WTC11 (cell line): ENCODE data around the gene PTPN21.

Source experiments
- CREB1 ChIP-seq: sonication (generic); formaldehyde crosslinking; IDR thresholded peaks from 2 replicates; pipeline ENCODE4 v1.8.0; 2023; ENCODE audit warnings: mild to moderate bottlenecking, missing genetic modification reagents
- E2F5 ChIP-seq: sonication (generic); formaldehyde crosslinking; IDR thresholded peaks from 2 replicates; pipeline ENCODE4 v1.8.1; 2022; ENCODE audit warnings: mild to moderate bottlenecking, moderate library complexity, missing genetic modification reagents
- GTF2I ChIP-seq: fragments of 250-450 bp; sonication (Bioruptor Pico); conservative IDR thresholded peaks from 2 replicates; pipeline ENCODE4 v1.4.0; 2021; ENCODE audit warnings: mild to moderate bottlenecking
- JUN ChIP-seq: sonication (generic); formaldehyde crosslinking; IDR thresholded peaks from 2 replicates; pipeline ENCODE4 v1.8.0; 2023; ENCODE audit warnings: mild to moderate bottlenecking, missing genetic modification reagents
- MAX ChIP-seq: sonication (generic); formaldehyde crosslinking; IDR thresholded peaks from 2 replicates; pipeline ENCODE4 v1.8.0; 2022; ENCODE audit warnings: mild to moderate bottlenecking, missing genetic modification reagents
- RELA ChIP-seq: sonication (generic); formaldehyde crosslinking; IDR thresholded peaks from 2 replicates; pipeline ENCODE4 v1.8.1; 2022; ENCODE audit warnings: missing genetic modification reagents, mild to moderate bottlenecking, borderline replicate concordance
- RORB ChIP-seq: fragments of 250-450 bp; sonication (Bioruptor Pico); IDR thresholded peaks from 2 replicates; pipeline ENCODE4 v1.9.0; 2021; ENCODE audit warnings: mild to moderate bottlenecking
- SMAD3 ChIP-seq: sonication (generic); formaldehyde crosslinking; IDR thresholded peaks from 2 replicates; pipeline ENCODE4 v1.8.0; 2022; ENCODE audit warnings: missing genetic modification reagents, mild to moderate bottlenecking, borderline replicate concordance
- TCF7 ChIP-seq: sonication (generic); formaldehyde crosslinking; IDR thresholded peaks from 2 replicates; pipeline ENCODE4 v1.8.0; 2022; ENCODE audit warnings: mild to moderate bottlenecking, low read depth, missing genetic modification reagents, moderate library complexity
- ZNF232 ChIP-seq: sonication (generic); formaldehyde crosslinking; IDR thresholded peaks from 2 replicates; pipeline ENCODE4 v1.8.0; 2022; ENCODE audit warnings: mild to moderate bottlenecking, missing genetic modification reagents
- TF ChIP-seq, protein P1 (sequence below): fragments of 200-600 bp; IDR thresholded peaks from 2 replicates; pipeline ENCODE4 v1.8.0; 2022; ENCODE audit warnings: antibody characterized with exemption
- TF ChIP-seq, protein P2 (sequence below): sonication (generic); formaldehyde crosslinking; conservative IDR thresholded peaks from 2 replicates; pipeline ENCODE4 v1.8.1; 2023; ENCODE audit warnings: mild to moderate bottlenecking, low read depth, missing genetic modification reagents, moderate library complexity

GRCh38 chr14:88533064-88533602, 21.7 kb downstream of the PTPN21 start:
- no peak for TF ChIP-seq RORB (CRISPR knock-in tag)
- no peak for TF ChIP-seq ZNF232 (CRISPR knock-in tag)
- no peak for TF ChIP-seq RELA (CRISPR knock-in tag)
- TF ChIP-seq JUN, result no peak
- no peak for TF ChIP-seq MAX
- TF ChIP-seq, protein P1, sequence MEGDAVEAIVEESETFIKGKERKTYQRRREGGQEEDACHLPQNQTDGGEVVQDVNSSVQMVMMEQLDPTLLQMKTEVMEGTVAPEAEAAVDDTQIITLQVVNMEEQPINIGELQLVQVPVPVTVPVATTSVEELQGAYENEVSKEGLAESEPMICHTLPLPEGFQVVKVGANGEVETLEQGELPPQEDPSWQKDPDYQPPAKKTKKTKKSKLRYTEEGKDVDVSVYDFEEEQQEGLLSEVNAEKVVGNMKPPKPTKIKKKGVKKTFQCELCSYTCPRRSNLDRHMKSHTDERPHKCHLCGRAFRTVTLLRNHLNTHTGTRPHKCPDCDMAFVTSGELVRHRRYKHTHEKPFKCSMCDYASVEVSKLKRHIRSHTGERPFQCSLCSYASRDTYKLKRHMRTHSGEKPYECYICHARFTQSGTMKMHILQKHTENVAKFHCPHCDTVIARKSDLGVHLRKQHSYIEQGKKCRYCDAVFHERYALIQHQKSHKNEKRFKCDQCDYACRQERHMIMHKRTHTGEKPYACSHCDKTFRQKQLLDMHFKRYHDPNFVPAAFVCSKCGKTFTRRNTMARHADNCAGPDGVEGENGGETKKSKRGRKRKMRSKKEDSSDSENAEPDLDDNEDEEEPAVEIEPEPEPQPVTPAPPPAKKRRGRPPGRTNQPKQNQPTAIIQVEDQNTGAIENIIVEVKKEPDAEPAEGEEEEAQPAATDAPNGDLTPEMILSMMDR, result no peak
- TF ChIP-seq E2F5 (CRISPR knock-in tag), result no peak
- no peak for TF ChIP-seq CREB1 (CRISPR knock-in tag)
- TF ChIP-seq, protein P2, sequence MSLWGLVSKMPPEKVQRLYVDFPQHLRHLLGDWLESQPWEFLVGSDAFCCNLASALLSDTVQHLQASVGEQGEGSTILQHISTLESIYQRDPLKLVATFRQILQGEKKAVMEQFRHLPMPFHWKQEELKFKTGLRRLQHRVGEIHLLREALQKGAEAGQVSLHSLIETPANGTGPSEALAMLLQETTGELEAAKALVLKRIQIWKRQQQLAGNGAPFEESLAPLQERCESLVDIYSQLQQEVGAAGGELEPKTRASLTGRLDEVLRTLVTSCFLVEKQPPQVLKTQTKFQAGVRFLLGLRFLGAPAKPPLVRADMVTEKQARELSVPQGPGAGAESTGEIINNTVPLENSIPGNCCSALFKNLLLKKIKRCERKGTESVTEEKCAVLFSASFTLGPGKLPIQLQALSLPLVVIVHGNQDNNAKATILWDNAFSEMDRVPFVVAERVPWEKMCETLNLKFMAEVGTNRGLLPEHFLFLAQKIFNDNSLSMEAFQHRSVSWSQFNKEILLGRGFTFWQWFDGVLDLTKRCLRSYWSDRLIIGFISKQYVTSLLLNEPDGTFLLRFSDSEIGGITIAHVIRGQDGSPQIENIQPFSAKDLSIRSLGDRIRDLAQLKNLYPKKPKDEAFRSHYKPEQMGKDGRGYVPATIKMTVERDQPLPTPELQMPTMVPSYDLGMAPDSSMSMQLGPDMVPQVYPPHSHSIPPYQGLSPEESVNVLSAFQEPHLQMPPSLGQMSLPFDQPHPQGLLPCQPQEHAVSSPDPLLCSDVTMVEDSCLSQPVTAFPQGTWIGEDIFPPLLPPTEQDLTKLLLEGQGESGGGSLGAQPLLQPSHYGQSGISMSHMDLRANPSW (CRISPR knock-in tag), result no peak
- TF ChIP-seq SMAD3, result no peak
- TF ChIP-seq GTF2I, result no peak
- TF ChIP-seq TCF7 (CRISPR knock-in tag), result no peak
